Adipocyte (in vitro differentiated cells): ENCODE results near the gene TMEM134.

Source experiments
- DNase-seq: peaks from one replicate; pipeline ENCODE4 v3.0.0-alpha.2; 2015; ENCODE audit warnings: low read depth
- H3K27me3 ChIP-seq: replicated peaks from 2 replicates; pipeline ENCODE4 v1.7.0; 2013; ENCODE audit warnings: mild to moderate bottlenecking, low read length, moderate library complexity; ENCODE audit not compliant: control insufficient read depth, insufficient read depth
- H3K36me3 ChIP-seq: 2 replicates; pipeline ENCODE4 v1.7.0; 2013; ENCODE audit warnings: low read length, mild to moderate bottlenecking, moderate library complexity; ENCODE audit not compliant: control insufficient read depth, insufficient read depth, severe bottlenecking
- H3K4me1 ChIP-seq: 2 replicates; pipeline ENCODE4 v1.7.0; 2013; ENCODE audit warnings: mild to moderate bottlenecking, low read length, moderate library complexity; ENCODE audit not compliant: control insufficient read depth, insufficient read depth
- H3K4me3 ChIP-seq: 2 replicates; pipeline ENCODE4 v1.7.0; 2013; ENCODE audit warnings: mild to moderate bottlenecking, low read length, moderate library complexity
- H3K9ac ChIP-seq: 2 replicates; pipeline ENCODE4 v1.7.0; 2013; ENCODE audit warnings: mild to moderate bottlenecking, low read length, moderate library complexity
- H3K9me3 ChIP-seq: 2 replicates; pipeline ENCODE4 v1.7.0; 2013; ENCODE audit warnings: mild to moderate bottlenecking, low read length, moderate library complexity; ENCODE audit not compliant: control insufficient read depth

Gene TMEM134

DNA sequence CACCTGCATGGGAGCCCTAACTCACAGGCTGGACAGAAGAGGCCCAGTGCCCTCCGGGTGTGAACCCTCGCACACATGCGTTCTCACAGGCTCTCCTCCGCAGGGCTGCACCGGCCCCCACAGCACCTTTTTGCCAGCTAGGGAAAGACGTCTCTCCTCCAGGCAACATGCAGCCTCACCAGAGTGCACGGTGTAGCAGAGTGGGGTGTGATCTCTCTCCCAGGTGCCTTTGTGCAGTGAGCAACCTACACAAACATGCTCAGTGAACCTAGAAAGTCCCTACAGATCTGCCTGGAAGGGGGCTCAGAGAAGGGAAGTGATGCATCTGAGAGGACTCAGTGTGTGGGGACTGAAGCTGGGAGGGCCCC lies 57.3 kb downstream of the TMEM134 start:
- no peaks in the 10 kb centered on the region for H3K9me3 ChIP-seq
- no peak overlapping the region for H3K9ac ChIP-seq
- no peak overlapping the region for H3K4me3 ChIP-seq
- no peaks in the 10 kb centered on the region for H3K36me3 ChIP-seq
- H3K27me3 ChIP-seq: peaks cover 73% of the 10 kb centered on the region
- DNase-seq: no peak
- H3K4me1 ChIP-seq: no peaks in the 10 kb centered on the region
